Measurements from ENCODE around the gene OR10A6. TPM values are rescaled to one million over a fixed set of nuclear protein-coding genes. Genes with fewer than 3 reads are reported as not detected.

OR10A6 gene, protein sequence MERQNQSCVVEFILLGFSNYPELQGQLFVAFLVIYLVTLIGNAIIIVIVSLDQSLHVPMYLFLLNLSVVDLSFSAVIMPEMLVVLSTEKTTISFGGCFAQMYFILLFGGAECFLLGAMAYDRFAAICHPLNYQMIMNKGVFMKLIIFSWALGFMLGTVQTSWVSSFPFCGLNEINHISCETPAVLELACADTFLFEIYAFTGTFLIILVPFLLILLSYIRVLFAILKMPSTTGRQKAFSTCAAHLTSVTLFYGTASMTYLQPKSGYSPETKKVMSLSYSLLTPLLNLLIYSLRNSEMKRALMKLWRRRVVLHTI
- polyA plus RNA-seq (2013), result not detected

- CTCF ChIA-PET, result no interaction called here
These were observed at the start of gene OR10A6 for GRCh38 chr11:7931168-7931567. Gene OR10A6, minus strand, starts transcription at chr11:7931268. Its CDS starts 2,606 bp downstream, at chr11:7928662.

GRCh38 chr11:7977232-7977917 lies 46.3 kb upstream of the OR10A6 start:
- Histone ChIP-seq H3K36me3 (ENCODE audit: control insufficient read depth in 4 of 4, insufficient read depth in 4 of 4, low read length in 3 of 4) (no peaks in the 10 kb centered on the region), H3K9me3 (ENCODE audit: control extremely low read depth in 1 of 5, control insufficient read depth in 4 of 5, insufficient read depth in 2 of 5, low read depth in 1 of 5, low read length in 4 of 5) (no peaks in the 10 kb centered on the region), H3K4me1 (ENCODE audit: control extremely low read depth in 1 of 4, control insufficient read depth in 4 of 4, insufficient read depth in 4 of 4, low read length in 3 of 4) (no peaks in the 10 kb centered on the region), H3K27ac (ENCODE audit: insufficient read depth in 1 of 2, low read depth in 1 of 2, low read length in 2 of 2, poor library complexity in 1 of 2, severe bottlenecking in 2 of 2) (no peak overlapping the region), H3K27me3 (replicated peaks in 2 of 5; ENCODE audit: control insufficient read depth in 4 of 5, insufficient read depth in 5 of 5, low read length in 4 of 5) (no peaks in the 10 kb centered on the region), H3K4me3 (ENCODE audit: control insufficient read depth in 1 of 7, extremely low read depth in 1 of 7, insufficient read depth in 4 of 7, low read depth in 2 of 7, low read length in 6 of 7) (no peak overlapping the region)
- 90% methylated on average over 4 of the region's 5 CpGs for WGBS (ENCODE audit: insufficient coverage)
- POLR2A ChIA-PET, result no interaction called here
- CTCF ChIA-PET, result interaction anchor here (0.9 kb wide), 1 partner anchor 9 kb away, joined by 3 read pairs; no protein-coding TSS in a partner anchor
- no peak for DNase-seq

More at GRCh38 chr11:7931168-7931567, at the start of gene OR10A6:
- Histone ChIP-seq H3K4me3 (ENCODE audit: control insufficient read depth in 1 of 7, extremely low read depth in 1 of 7, insufficient read depth in 4 of 7, low read depth in 2 of 7, low read length in 6 of 7) (no peak within 1 kb of the TSS), H3K36me3 (ENCODE audit: control insufficient read depth in 4 of 4, insufficient read depth in 4 of 4, low read length in 3 of 4) (no peaks in the 10 kb centered on the region), H3K27me3 (replicated peaks in 2 of 5; ENCODE audit: control insufficient read depth in 4 of 5, insufficient read depth in 5 of 5, low read length in 4 of 5) (peaks cover 0 to 11% (median 2%) of the 10 kb centered on the region in 5 experiments), H3K27ac (ENCODE audit: insufficient read depth in 1 of 2, low read depth in 1 of 2, low read length in 2 of 2, poor library complexity in 1 of 2, severe bottlenecking in 2 of 2) (no peak within 1 kb of the TSS), H3K9me3 (ENCODE audit: control extremely low read depth in 1 of 5, control insufficient read depth in 4 of 5, insufficient read depth in 2 of 5, low read depth in 1 of 5, low read length in 4 of 5) (peaks cover 0 to under 1% (median 0%) of the 10 kb centered on the region in 5 experiments), H3K4me1 (ENCODE audit: control extremely low read depth in 1 of 4, control insufficient read depth in 4 of 4, insufficient read depth in 4 of 4, low read length in 3 of 4) (no peaks in the 10 kb centered on the region)
- WGBS (ENCODE audit: insufficient coverage), result 100% methylated on average over 3 of the region's 4 CpGs
- POLR2A ChIA-PET, result no interaction called here
- DNase-seq, result no peak

DNA sequence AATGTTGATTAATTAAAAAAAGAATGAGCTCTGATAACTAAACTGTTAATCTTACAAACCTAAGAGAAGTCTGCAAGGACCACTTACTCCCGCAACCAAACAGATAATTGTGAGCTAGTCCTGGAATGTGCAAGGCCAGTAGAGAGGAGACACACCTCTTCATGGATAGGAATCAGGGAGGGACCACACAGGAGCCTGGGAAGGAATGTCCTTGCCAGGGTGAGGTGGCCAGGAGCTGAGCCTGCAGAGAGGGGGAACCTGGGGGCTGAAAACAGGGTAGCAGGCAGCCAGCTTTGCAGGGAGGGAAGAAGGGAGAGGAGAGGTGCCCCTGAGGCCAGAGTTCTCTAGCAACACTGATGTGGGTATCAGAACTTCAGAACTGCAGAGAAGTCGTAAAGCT lies 43.6 kb upstream of the OR10A6 start:
- ChIA-PET CTCF (interaction anchor here (0.9 to 2.6 kb wide), 2 partner anchors 12 to 878 kb away, joined by 3 to 8 read pairs; partner anchors contain the start of gene EIF3F), POLR2A (no interaction called here)
- WGBS (ENCODE audit: insufficient coverage), result 92% methylated on average over 2 of the region's 2 CpGs
- Histone ChIP-seq H3K9me3 (ENCODE audit: control extremely low read depth in 1 of 5, control insufficient read depth in 4 of 5, insufficient read depth in 2 of 5, low read depth in 1 of 5, low read length in 4 of 5) (no peaks in the 10 kb centered on the region), H3K36me3 (ENCODE audit: control insufficient read depth in 4 of 4, insufficient read depth in 4 of 4, low read length in 3 of 4) (no peaks in the 10 kb centered on the region), H3K4me1 (ENCODE audit: control extremely low read depth in 1 of 4, control insufficient read depth in 4 of 4, insufficient read depth in 4 of 4, low read length in 3 of 4) (no peaks in the 10 kb centered on the region), H3K4me3 (ENCODE audit: control insufficient read depth in 1 of 7, extremely low read depth in 1 of 7, insufficient read depth in 4 of 7, low read depth in 2 of 7, low read length in 6 of 7) (no peak overlapping the region), H3K27ac (ENCODE audit: insufficient read depth in 1 of 2, low read depth in 1 of 2, low read length in 2 of 2, poor library complexity in 1 of 2, severe bottlenecking in 2 of 2) (no peak overlapping the region), H3K27me3 (replicated peaks in 2 of 5; ENCODE audit: control insufficient read depth in 4 of 5, insufficient read depth in 5 of 5, low read length in 4 of 5) (peaks cover 0 to 5% (median 0%) of the 10 kb centered on the region in 5 experiments)
- no peak for DNase-seq

- H3K27me3 ChIP-seq (replicated peaks in 2 of 5; ENCODE audit: control insufficient read depth in 4 of 5, insufficient read depth in 5 of 5, low read length in 4 of 5), result peaks cover 0 to 5% (median 0%) of the 10 kb centered on the region in 5 experiments
- DNase-seq, result no peak
- no peak overlapping the region for H3K4me3 ChIP-seq (ENCODE audit: control insufficient read depth in 1 of 7, extremely low read depth in 1 of 7, insufficient read depth in 4 of 7, low read depth in 2 of 7, low read length in 6 of 7)
- CTCF ChIA-PET, result no interaction called here
- no peak overlapping the region for H3K27ac ChIP-seq (ENCODE audit: insufficient read depth in 1 of 2, low read depth in 1 of 2, low read length in 2 of 2, poor library complexity in 1 of 2, severe bottlenecking in 2 of 2)
- POLR2A ChIA-PET, result no interaction called here
- H3K9me3 ChIP-seq (ENCODE audit: control extremely low read depth in 1 of 5, control insufficient read depth in 4 of 5, insufficient read depth in 2 of 5, low read depth in 1 of 5, low read length in 4 of 5), result no peaks in the 10 kb centered on the region
- WGBS (ENCODE audit: insufficient coverage), result 83% methylated on average over 2 of the region's 5 CpGs
- H3K4me1 ChIP-seq (ENCODE audit: control extremely low read depth in 1 of 4, control insufficient read depth in 4 of 4, insufficient read depth in 4 of 4, low read length in 3 of 4), result no peaks in the 10 kb centered on the region
- no peaks in the 10 kb centered on the region for H3K36me3 ChIP-seq (ENCODE audit: control insufficient read depth in 4 of 4, insufficient read depth in 4 of 4, low read length in 3 of 4)
These were observed 41.9 kb upstream of the OR10A6 start for GRCh38 chr11:7973011-7973410.

- H3K27me3 ChIP-seq (replicated peaks in 2 of 5; ENCODE audit: control insufficient read depth in 4 of 5, insufficient read depth in 5 of 5, low read length in 4 of 5), result peaks cover 0 to 5% (median 4%) of the 10 kb centered on the region in 5 experiments
- H3K9me3 ChIP-seq (ENCODE audit: control extremely low read depth in 1 of 5, control insufficient read depth in 4 of 5, insufficient read depth in 2 of 5, low read depth in 1 of 5, low read length in 4 of 5), result no peaks in the 10 kb centered on the region
- ChIA-PET CTCF (no interaction called here), POLR2A (no interaction called here)
- no peaks in the 10 kb centered on the region for H3K36me3 ChIP-seq (ENCODE audit: control insufficient read depth in 4 of 4, insufficient read depth in 4 of 4, low read length in 3 of 4)
- no peaks in the 10 kb centered on the region for H3K4me1 ChIP-seq (ENCODE audit: control extremely low read depth in 1 of 4, control insufficient read depth in 4 of 4, insufficient read depth in 4 of 4, low read length in 3 of 4)
- no peak overlapping the region for H3K27ac ChIP-seq (ENCODE audit: insufficient read depth in 1 of 2, low read depth in 1 of 2, low read length in 2 of 2, poor library complexity in 1 of 2, severe bottlenecking in 2 of 2)
- DNase-seq, result no peak
- no peak overlapping the region for H3K4me3 ChIP-seq (ENCODE audit: control insufficient read depth in 1 of 7, extremely low read depth in 1 of 7, insufficient read depth in 4 of 7, low read depth in 2 of 7, low read length in 6 of 7)
These were observed 40.8 kb upstream of the OR10A6 start for GRCh38 chr11:7971846-7972245.

- POLR2A ChIA-PET, result no interaction called here
- DNase-seq, result no peak
- H3K27ac ChIP-seq (ENCODE audit: insufficient read depth in 1 of 2, low read depth in 1 of 2, low read length in 2 of 2, poor library complexity in 1 of 2, severe bottlenecking in 2 of 2), result no peak overlapping the region
These were observed 38.9 kb upstream of the OR10A6 start for GRCh38 chr11:7969756-7970646.

More at GRCh38 chr11:7969756-7970646, 38.9 kb upstream of the OR10A6 start:
- Histone ChIP-seq H3K4me1 (ENCODE audit: control extremely low read depth in 1 of 4, control insufficient read depth in 4 of 4, insufficient read depth in 4 of 4, low read length in 3 of 4) (no peaks in the 10 kb centered on the region), H3K9me3 (ENCODE audit: control extremely low read depth in 1 of 5, control insufficient read depth in 4 of 5, insufficient read depth in 2 of 5, low read depth in 1 of 5, low read length in 4 of 5) (no peaks in the 10 kb centered on the region), H3K27me3 (replicated peaks in 2 of 5; ENCODE audit: control insufficient read depth in 4 of 5, insufficient read depth in 5 of 5, low read length in 4 of 5) (peaks cover 0 to 5% (median 4%) of the 10 kb centered on the region in 5 experiments), H3K36me3 (ENCODE audit: control insufficient read depth in 4 of 4, insufficient read depth in 4 of 4, low read length in 3 of 4) (no peaks in the 10 kb centered on the region), H3K4me3 (ENCODE audit: control insufficient read depth in 1 of 7, extremely low read depth in 1 of 7, insufficient read depth in 4 of 7, low read depth in 2 of 7, low read length in 6 of 7) (no peak overlapping the region)
- CTCF ChIA-PET, result interaction anchor here (0.6 kb wide), 1 partner anchor 51 kb away, joined by 3 read pairs; no protein-coding TSS in a partner anchor
- 25% methylated on average over 1 of the region's 3 CpGs for WGBS (ENCODE audit: insufficient coverage)
